ENCODE results near the gene FOXL1. TPM values are rescaled to one million over a fixed set of nuclear protein-coding genes. Genes with fewer than 3 reads are reported as not detected.

The FOXL1 gene
- total RNA-seq, 4 donors from 2014 or later, result 0.09 to 1.3 (median 0.43) TPM

GRCh38 chr16:86568677-86569623 is 9.4 kb upstream of the FOXL1 start:
- no peak for TF ChIP-seq CTCF (IDR thresholded peaks at IDR 0.05)
- no peak for ATAC-seq (ENCODE audit: low FRiP score)

GRCh38 chr16:86569701-86570447 is 8.5 kb upstream of the FOXL1 start:
- no peak for ATAC-seq (ENCODE audit: low FRiP score)
- no peak for DNase-seq (ENCODE audit: low spot score)
- TF ChIP-seq CTCF (IDR thresholded peaks at IDR 0.05), result no peak

More at GRCh38 chr16:86568677-86569623, 9.4 kb upstream of the FOXL1 start:
- DNase-seq (ENCODE audit: low spot score), result no peak

GRCh38 chr16:86570558-86571529 is 7.5 kb upstream of the FOXL1 start:
- no peak for DNase-seq (ENCODE audit: low spot score)
- no peak for ATAC-seq (ENCODE audit: low FRiP score)
- TF ChIP-seq CTCF (IDR thresholded peaks at IDR 0.05), result no peak

- ATAC-seq (ENCODE audit: low FRiP score) (no peak), DNase-seq (ENCODE audit: low spot score) (no peak)
- no peak for TF ChIP-seq CTCF (IDR thresholded peaks at IDR 0.05)
Observed at GRCh38 chr16:86571530-86571915, 6.8 kb upstream of the FOXL1 start.

- no peak for TF ChIP-seq CTCF (IDR thresholded peaks at IDR 0.05)
- DNase-seq (ENCODE audit: low spot score) (no peak), ATAC-seq (ENCODE audit: low FRiP score) (no peak)
Observed at GRCh38 chr16:86572041-86572521, 6.3 kb upstream of the FOXL1 start.

- TF ChIP-seq CTCF (IDR thresholded peaks at IDR 0.05), result no peak
- DNase-seq (ENCODE audit: low spot score) (no peak), ATAC-seq (ENCODE audit: low FRiP score) (no peak)
Observed at GRCh38 chr16:86572606-86573005, 5.7 kb upstream of the FOXL1 start.

Data from omental fat pad (tissue), 4 donors.